SK-N-SH (cell line): ENCODE data around the gene PLCG1. TPM values are rescaled to one million over a fixed set of nuclear protein-coding genes. Genes with fewer than 3 reads are reported as not detected.

Experiments
- CTCF ChIA-PET: fragments of 300-600, 350-600 bp; formaldehyde crosslinking; extraction: SDS; loops from one replicate; lab custom pipeline; 2021; lab: Yijun Ruan, JAX
- POLR2A ChIA-PET: fragments of 350-600 bp; sonication (Branson Sonifier 250); formaldehyde crosslinking; extraction: SDS; loops from one replicate; lab custom pipeline; 2020; ENCODE audit warnings: antibody characterized with exemption, inconsistent platforms; lab: Yijun Ruan, JAX
- DNase-seq: peaks from one replicate; pipeline ENCODE4 v3.0.0; 2012
- H2AFZ ChIP-seq: fragments of 200-600 bp; sonication (generic); 2 replicates; pipeline ENCODE4 v1.8.1; 2016; ENCODE audit warnings: antibody characterized with exemption, mild to moderate bottlenecking, low read depth
- H3F3A ChIP-seq: fragments of 200-600 bp; sonication (generic); replicated peaks from 2 replicates; pipeline ENCODE3; 2016; ENCODE audit warnings: antibody characterized with exemption, mild to moderate bottlenecking; ENCODE audit not compliant: insufficient read depth
- H3K27ac ChIP-seq, 2 experiments: fragments of 200-500 bp in 1 of 2; fragments of 200-600 bp in 1 of 2; sonication (Bioruptor generic) in 1 of 2; sonication (generic), shearing (Covaris generic) in 1 of 2; 2 replicates each; pipeline versions ENCODE4 v1.5.1 to v1.6.1; 2014 to 2016; ENCODE audit warnings: low read depth in 2 of 2, inconsistent platforms in 1 of 2, low read length in 1 of 2, mild to moderate bottlenecking in 1 of 2, mixed read lengths in 1 of 2
- H3K27me3 ChIP-seq: fragments of 200-600 bp; sonication (generic), shearing (Covaris generic); 2 replicates; pipeline ENCODE4 v1.6.1; 2016; ENCODE audit warnings: mixed run types; ENCODE audit not compliant: insufficient read depth
- H3K36me3 ChIP-seq, 2 experiments: fragments of 200-500 bp in 1 of 2; fragments of 200-600 bp in 1 of 2; sonication (Bioruptor generic) in 1 of 2; sonication (generic) in 1 of 2; replicated peaks in 1 of 2; 2 replicates each; pipeline versions ENCODE3 to v1.5.1; 2014 to 2016; ENCODE audit warnings: low read length in 1 of 2, mild to moderate bottlenecking in 1 of 2; ENCODE audit not compliant: insufficient read depth in 2 of 2, control insufficient read depth in 1 of 2
- H3K4me1 ChIP-seq, 2 experiments: fragments of 200-500 bp in 1 of 2; fragments of 200-600 bp in 1 of 2; sonication (Bioruptor generic) in 1 of 2; sonication (generic), shearing (Covaris generic) in 1 of 2; 2 replicates each; pipeline versions ENCODE4 v1.5.1 to v1.6.1; 2014 to 2016; ENCODE audit warnings: low read depth in 1 of 2, low read length in 1 of 2, mixed run types in 1 of 2; ENCODE audit not compliant: insufficient read depth in 2 of 2, control insufficient read depth in 1 of 2
- H3K4me2 ChIP-seq: fragments of 200-600 bp; sonication (generic), shearing (Covaris generic); 2 replicates; pipeline ENCODE4 v1.6.1; 2017; ENCODE audit warnings: mixed run types
- H3K4me3 ChIP-seq, 2 experiments: fragments of 200-500 bp in 1 of 2; fragments of 200-600 bp in 1 of 2; sonication (Bioruptor generic) in 1 of 2; sonication (generic), shearing (Covaris generic) in 1 of 2; 2 replicates each; pipeline versions ENCODE4 v1.5.1 to v1.8.1; 2014 to 2016; ENCODE audit warnings: low read depth in 2 of 2, inconsistent platforms in 1 of 2, low read length in 1 of 2, mild to moderate bottlenecking in 1 of 2, mixed read lengths in 1 of 2, moderate library complexity in 1 of 2
- H3K79me2 ChIP-seq: fragments of 200-600 bp; sonication (generic); 2 replicates; pipeline ENCODE4 v1.8.1; 2017; ENCODE audit warnings: mild to moderate bottlenecking; ENCODE audit not compliant: insufficient read depth
- H3K9ac ChIP-seq: fragments of 200-600 bp; sonication (generic); 2 replicates; pipeline ENCODE4 v1.6.1; 2017; ENCODE audit warnings: mixed run types
- H3K9me2 ChIP-seq: fragments of 200-600 bp; sonication (generic); 2 replicates; pipeline ENCODE4 v1.6.1; 2017; ENCODE audit warnings: mixed run types
- H3K9me3 ChIP-seq: fragments of 200-600 bp; sonication (generic); 2 replicates; pipeline ENCODE4 v1.6.1; 2017; ENCODE audit warnings: mixed run types, mild to moderate bottlenecking, moderate library complexity
- H4K20me1 ChIP-seq: fragments of 200-600 bp; sonication (generic); 2 replicates; pipeline ENCODE4 v1.6.1; 2017; ENCODE audit warnings: mild to moderate bottlenecking, mixed run types; ENCODE audit not compliant: insufficient read depth
- ELF1 ChIP-seq: IDR thresholded peaks from 2 replicates; pipeline ENCODE4 v1.4.0; 2012
- EZH2phosphoT487 ChIP-seq: fragments of 200-600 bp; sonication (generic); IDR thresholded peaks from 2 replicates; pipeline ENCODE4 v1.6.1; 2017; ENCODE audit warnings: low read depth, mixed run types, mild to moderate bottlenecking, antibody characterized with exemption, moderate library complexity, borderline replicate concordance
- FOSL2 ChIP-seq: IDR thresholded peaks from 2 replicates; pipeline ENCODE4 v1.4.0; 2012; ENCODE audit warnings: low read depth, mild to moderate bottlenecking, moderate library complexity, borderline replicate concordance
- FOXM1 ChIP-seq: IDR thresholded peaks from 2 replicates; pipeline ENCODE4 v1.4.0; 2012; ENCODE audit warnings: low read depth, mild to moderate bottlenecking
- GABPA ChIP-seq: IDR thresholded peaks from 2 replicates; pipeline ENCODE4 v1.4.0; 2012; ENCODE audit warnings: low read depth, mild to moderate bottlenecking
- GATA2 ChIP-seq: sonication (generic); formaldehyde crosslinking; IDR thresholded peaks from 2 replicates; pipeline ENCODE4 v1.5.0; 2020; ENCODE audit warnings: mild to moderate bottlenecking, missing genetic modification reagents
- RAD21 ChIP-seq: IDR thresholded peaks from 2 replicates; pipeline ENCODE4 v1.6.1; 2012; ENCODE audit warnings: mild to moderate bottlenecking, low read length
- RFX5 ChIP-seq: IDR thresholded peaks from 2 replicates; pipeline ENCODE4 v1.6.1; 2012; ENCODE audit warnings: mild to moderate bottlenecking, improper control_type of control experiment, low read length
- RXRA ChIP-seq: IDR thresholded peaks from 2 replicates; pipeline ENCODE4 v1.4.0; 2012; ENCODE audit warnings: low read depth, mild to moderate bottlenecking, borderline replicate concordance
- TAF1 ChIP-seq: IDR thresholded peaks from 2 replicates; pipeline ENCODE4 v1.6.1; 2012; ENCODE audit warnings: low read depth, mild to moderate bottlenecking, low read length, moderate library complexity, borderline replicate concordance
- WGBS: methylation state at CpG from one replicate; pipeline ENCODE4 v1.1.6; 2017; ENCODE audit warnings: low lambda C conversion rate; 5-methylcytosine and 5-hydroxymethylcytosine counted together
- polyA plus RNA-seq, 3 experiments: library from polyadenylated mRNA; depleted of rRNA; stranded (reverse); fragments of >200 nt; gene quantifications; 2 replicates each; pipeline ENCODE4 v1.2.3, GENCODE V29; 2012
- TF ChIP-seq, protein P1 (sequence below): IDR thresholded peaks from 2 replicates; pipeline ENCODE4 v1.4.0; 2012; ENCODE audit warnings: low read depth, borderline replicate concordance
- TF ChIP-seq, protein P2 (sequence below): fragments of 150-350 bp; IDR thresholded peaks from 2 replicates; pipeline ENCODE4 v1.6.1; 2016; ENCODE audit warnings: mild to moderate bottlenecking, low read depth, low read length

The PLCG1 gene
- polyA plus RNA-seq, 1 of the 3 experiments (the other 2 are of a cell fraction): 81.4 TPM

DNA sequence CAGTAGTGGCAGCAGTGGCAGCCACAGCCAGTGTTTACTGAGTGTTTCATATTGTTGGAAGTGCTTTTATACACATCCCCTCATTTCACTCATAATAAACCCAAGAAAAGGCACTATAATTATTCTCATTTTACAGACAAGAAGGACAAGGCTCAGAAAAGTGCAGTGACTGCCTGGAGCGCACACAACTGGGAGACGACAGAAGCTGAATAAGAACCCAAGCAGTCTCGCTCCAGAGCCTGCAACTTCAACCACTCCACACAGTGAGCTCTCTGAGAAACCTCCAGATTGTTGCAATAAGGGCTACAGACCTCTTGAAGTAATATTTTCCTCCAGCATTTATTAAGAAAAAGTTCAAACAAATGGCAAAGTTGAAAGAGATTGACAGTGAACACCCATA, 76.9 kb downstream of the PLCG1 start:
- no peaks in the 10 kb centered on the region for H3K9me3 ChIP-seq
- H3K9me2 ChIP-seq: no peaks in the 10 kb centered on the region; the same call in 1 of the 2 replicates
- H3K36me3 ChIP-seq: no peaks in the 10 kb centered on the region
- H2AFZ ChIP-seq: no peak overlapping the region
- TF ChIP-seq, protein P1, sequence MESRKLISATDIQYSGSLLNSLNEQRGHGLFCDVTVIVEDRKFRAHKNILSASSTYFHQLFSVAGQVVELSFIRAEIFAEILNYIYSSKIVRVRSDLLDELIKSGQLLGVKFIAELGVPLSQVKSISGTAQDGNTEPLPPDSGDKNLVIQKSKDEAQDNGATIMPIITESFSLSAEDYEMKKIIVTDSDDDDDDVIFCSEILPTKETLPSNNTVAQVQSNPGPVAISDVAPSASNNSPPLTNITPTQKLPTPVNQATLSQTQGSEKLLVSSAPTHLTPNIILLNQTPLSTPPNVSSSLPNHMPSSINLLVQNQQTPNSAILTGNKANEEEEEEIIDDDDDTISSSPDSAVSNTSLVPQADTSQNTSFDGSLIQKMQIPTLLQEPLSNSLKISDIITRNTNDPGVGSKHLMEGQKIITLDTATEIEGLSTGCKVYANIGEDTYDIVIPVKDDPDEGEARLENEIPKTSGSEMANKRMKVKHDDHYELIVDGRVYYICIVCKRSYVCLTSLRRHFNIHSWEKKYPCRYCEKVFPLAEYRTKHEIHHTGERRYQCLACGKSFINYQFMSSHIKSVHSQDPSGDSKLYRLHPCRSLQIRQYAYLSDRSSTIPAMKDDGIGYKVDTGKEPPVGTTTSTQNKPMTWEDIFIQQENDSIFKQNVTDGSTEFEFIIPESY: no peak
- H3K27ac ChIP-seq: no peak overlapping the region
- peaks cover 4 to 6% of the 10 kb centered on the region in 2 experiments; a peak in 2 of 4 replicates for H3K4me1 ChIP-seq
- H4K20me1 ChIP-seq: no peaks in the 10 kb centered on the region
- WGBS: 98% methylated on average over 3 of the region's 3 CpGs
- ChIA-PET POLR2A (no interaction called here), CTCF (interaction anchor here (1.0 to 2.1 kb wide), 5 partner anchors 11 to 127 kb away, joined by 3 to 8 read pairs (median 3); partner anchors contain the start of gene LPIN3)
- DNase-seq: no peak
- H3K4me3 ChIP-seq: no peak overlapping the region
- H3K27me3 ChIP-seq: no peaks in the 10 kb centered on the region
- no peak overlapping the region for H3K4me2 ChIP-seq
- H3K9ac ChIP-seq: no peak overlapping the region
- peaks cover 4% of the 10 kb centered on the region for H3F3A ChIP-seq
- peaks cover 23% of the 10 kb centered on the region for H3K79me2 ChIP-seq

DNA sequence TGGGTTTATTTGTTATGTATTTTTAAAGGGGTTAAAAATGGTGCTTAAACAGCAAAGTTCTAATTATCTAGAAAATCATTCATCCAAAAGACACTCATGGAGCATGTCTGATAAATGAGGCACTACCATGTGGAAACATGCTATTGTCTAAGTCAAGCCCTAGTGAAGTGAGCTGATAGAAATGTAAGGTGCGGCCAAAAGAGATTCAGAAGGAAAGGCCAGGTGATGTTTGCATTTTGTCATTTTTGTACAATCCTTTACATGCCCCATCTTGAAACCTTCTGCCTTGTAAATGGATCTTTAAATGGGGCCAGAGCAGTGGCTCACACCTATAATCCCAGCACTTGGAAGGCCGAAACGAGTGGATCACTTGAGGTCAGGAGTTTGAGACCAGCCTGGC, 77.3 kb downstream of the PLCG1 start:
- no peak overlapping the region for H3K27ac ChIP-seq
- H3K9ac ChIP-seq: no peak overlapping the region
- ChIA-PET CTCF (interaction anchor here (0.8 to 2.1 kb wide), 6 partner anchors 12 to 144 kb away, joined by 3 to 8 read pairs (median 3); partner anchors contain the start of gene LPIN3), POLR2A (no interaction called here)
- DNase-seq: no peak
- peaks cover 4% of the 10 kb centered on the region for H3F3A ChIP-seq
- H3K4me1 ChIP-seq: peaks cover 4 to 6% of the 10 kb centered on the region in 2 experiments; a peak in 2 of 4 replicates
- H3K4me2 ChIP-seq: no peak overlapping the region
- no peaks in the 10 kb centered on the region; the same call in 1 of the 2 replicates for H3K9me2 ChIP-seq
- no peaks in the 10 kb centered on the region for H3K36me3 ChIP-seq
- TF ChIP-seq EZH2phosphoT487 (no peak), TAF1 (no peak), RAD21 (no peak), GABPA (no peak), RFX5 (no peak), ELF1 (no peak)
- no peak overlapping the region for H3K4me3 ChIP-seq
- peaks cover 18% of the 10 kb centered on the region for H3K79me2 ChIP-seq
- no peaks in the 10 kb centered on the region for H4K20me1 ChIP-seq
- no peaks in the 10 kb centered on the region for H3K9me3 ChIP-seq
- no peaks in the 10 kb centered on the region for H3K27me3 ChIP-seq
- no peak overlapping the region for H2AFZ ChIP-seq
- 100% methylated on average over 3 of the region's 3 CpGs for WGBS

DNA sequence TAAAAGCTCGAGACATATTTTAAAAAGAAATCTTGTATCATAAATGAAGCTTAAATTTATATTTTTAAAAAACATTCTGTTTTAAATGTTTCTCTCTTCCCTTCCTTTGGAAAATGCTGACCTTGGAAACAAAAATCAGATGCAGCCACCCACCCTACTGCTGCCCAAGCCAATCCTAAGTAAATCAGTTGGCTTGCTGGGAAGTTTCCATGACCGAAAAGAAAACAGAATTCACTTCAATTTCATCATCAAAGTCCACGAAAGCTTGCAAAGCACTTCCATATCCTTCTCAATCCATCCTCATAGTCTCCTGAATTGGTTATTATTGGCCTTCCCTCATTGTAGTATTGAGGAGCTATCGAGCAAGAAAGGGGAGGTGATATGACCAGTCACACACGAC, 80.1 kb downstream of the PLCG1 start:
- Histone ChIP-seq H3K27me3 (no peaks in the 10 kb centered on the region), H4K20me1 (no peaks in the 10 kb centered on the region), H3K4me3 (no peak overlapping the region), H3K4me1 (peaks cover 4 to 14% of the 10 kb centered on the region in 2 experiments; a peak in 3 of 4 replicates), H3K9me3 (no peaks in the 10 kb centered on the region), H3K36me3 (no peaks in the 10 kb centered on the region), H2AFZ (no peak overlapping the region), H3K27ac (no peak overlapping the region), H3F3A (no peaks in the 10 kb centered on the region), H3K79me2 (0 out of 2 replicates have a peak, but pooled peaks cover 3% of the 10 kb centered on the region), H3K9me2 (no peaks in the 10 kb centered on the region; the same call in 1 of the 2 replicates), H3K4me2 (no peak overlapping the region)
- POLR2A ChIA-PET: no interaction called here
- DNase-seq: no peak
- CTCF ChIA-PET: interaction anchor here (0.7 to 2.3 kb wide), 4 partner anchors 15 to 233 kb away, joined by 3 to 10 read pairs (median 3); no protein-coding TSS in a partner anchor
- no peak for TF ChIP-seq FOXM1
- no peak for TF ChIP-seq GATA2
- TF ChIP-seq, protein P2, sequence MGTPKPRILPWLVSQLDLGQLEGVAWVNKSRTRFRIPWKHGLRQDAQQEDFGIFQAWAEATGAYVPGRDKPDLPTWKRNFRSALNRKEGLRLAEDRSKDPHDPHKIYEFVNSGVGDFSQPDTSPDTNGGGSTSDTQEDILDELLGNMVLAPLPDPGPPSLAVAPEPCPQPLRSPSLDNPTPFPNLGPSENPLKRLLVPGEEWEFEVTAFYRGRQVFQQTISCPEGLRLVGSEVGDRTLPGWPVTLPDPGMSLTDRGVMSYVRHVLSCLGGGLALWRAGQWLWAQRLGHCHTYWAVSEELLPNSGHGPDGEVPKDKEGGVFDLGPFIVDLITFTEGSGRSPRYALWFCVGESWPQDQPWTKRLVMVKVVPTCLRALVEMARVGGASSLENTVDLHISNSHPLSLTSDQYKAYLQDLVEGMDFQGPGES: no peak
- TF ChIP-seq RXRA: no peak
- TF ChIP-seq FOSL2: no peak
- TF ChIP-seq, all 33 proteins: peak for 0
- WGBS: 92% methylated on average over 5 of the region's 5 CpGs
- no peak overlapping the region for H3K9ac ChIP-seq
